Measurements from ENCODE around the gene SLC25A21.

DNA sequence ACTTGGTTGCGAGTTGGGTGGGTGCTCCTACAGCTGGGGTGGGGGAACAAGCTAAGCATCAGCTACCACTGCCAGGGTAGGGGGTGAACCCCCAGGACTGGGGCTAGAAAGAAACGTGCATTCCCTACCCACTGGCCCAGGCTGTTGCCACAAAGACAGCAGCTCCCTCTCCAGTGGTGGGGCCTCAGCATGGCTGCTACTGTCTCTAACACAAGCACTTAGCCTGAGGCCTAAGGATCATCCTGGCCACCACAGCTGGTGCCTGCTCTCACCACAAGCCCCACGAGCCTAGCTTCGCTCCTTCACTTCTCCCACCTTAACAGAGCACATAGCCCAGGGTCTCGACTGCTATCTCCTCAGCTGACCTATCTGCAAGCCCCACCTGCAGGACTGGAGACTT lies 18.9 kb downstream of the SLC25A21 start:
- TF ChIP-seq ZBTB11 (tag by site-specific recombination; conservative IDR thresholded peaks at IDR 0.05; ENCODE audit: low read depth) (no peak), TCF7L2 (IDR thresholded peaks at IDR 0.05; ENCODE audit: borderline replicate concordance, low read depth, low read length) (no peak), MEIS1 (CRISPR knock-in tag; IDR thresholded peaks at IDR 0.05; ENCODE audit: borderline replicate concordance) (no peak), CTCF (tag by site-specific recombination; IDR thresholded peaks at IDR 0.05) (no peak), GLIS1 (tag by site-specific recombination; IDR thresholded peaks at IDR 0.05) (no peak), ZNF121 (tag by site-specific recombination; IDR thresholded peaks at IDR 0.05) (no peak), ZNF10 (tag by site-specific recombination; IDR thresholded peaks at IDR 0.05) (no peak), HOXD13 (CRISPR knock-in tag; IDR thresholded peaks at IDR 0.05; ENCODE audit: borderline replicate concordance) (no peak), KLF17 (tag by site-specific recombination; IDR thresholded peaks at IDR 0.05) (no peak), ZNF184 (tag by site-specific recombination; IDR thresholded peaks at IDR 0.05) (no peak), ZNF292 (tag by site-specific recombination; IDR thresholded peaks at IDR 0.05; ENCODE audit: borderline replicate concordance, low read depth) (no peak), ZBTB20 (tag by site-specific recombination; IDR thresholded peaks at IDR 0.05) (no peak)
- TF ChIP-seq, protein P1, sequence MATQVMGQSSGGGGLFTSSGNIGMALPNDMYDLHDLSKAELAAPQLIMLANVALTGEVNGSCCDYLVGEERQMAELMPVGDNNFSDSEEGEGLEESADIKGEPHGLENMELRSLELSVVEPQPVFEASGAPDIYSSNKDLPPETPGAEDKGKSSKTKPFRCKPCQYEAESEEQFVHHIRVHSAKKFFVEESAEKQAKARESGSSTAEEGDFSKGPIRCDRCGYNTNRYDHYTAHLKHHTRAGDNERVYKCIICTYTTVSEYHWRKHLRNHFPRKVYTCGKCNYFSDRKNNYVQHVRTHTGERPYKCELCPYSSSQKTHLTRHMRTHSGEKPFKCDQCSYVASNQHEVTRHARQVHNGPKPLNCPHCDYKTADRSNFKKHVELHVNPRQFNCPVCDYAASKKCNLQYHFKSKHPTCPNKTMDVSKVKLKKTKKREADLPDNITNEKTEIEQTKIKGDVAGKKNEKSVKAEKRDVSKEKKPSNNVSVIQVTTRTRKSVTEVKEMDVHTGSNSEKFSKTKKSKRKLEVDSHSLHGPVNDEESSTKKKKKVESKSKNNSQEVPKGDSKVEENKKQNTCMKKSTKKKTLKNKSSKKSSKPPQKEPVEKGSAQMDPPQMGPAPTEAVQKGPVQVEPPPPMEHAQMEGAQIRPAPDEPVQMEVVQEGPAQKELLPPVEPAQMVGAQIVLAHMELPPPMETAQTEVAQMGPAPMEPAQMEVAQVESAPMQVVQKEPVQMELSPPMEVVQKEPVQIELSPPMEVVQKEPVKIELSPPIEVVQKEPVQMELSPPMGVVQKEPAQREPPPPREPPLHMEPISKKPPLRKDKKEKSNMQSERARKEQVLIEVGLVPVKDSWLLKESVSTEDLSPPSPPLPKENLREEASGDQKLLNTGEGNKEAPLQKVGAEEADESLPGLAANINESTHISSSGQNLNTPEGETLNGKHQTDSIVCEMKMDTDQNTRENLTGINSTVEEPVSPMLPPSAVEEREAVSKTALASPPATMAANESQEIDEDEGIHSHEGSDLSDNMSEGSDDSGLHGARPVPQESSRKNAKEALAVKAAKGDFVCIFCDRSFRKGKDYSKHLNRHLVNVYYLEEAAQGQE (tag by site-specific recombination; IDR thresholded peaks at IDR 0.05), result no peak
- TF ChIP-seq, protein P2, sequence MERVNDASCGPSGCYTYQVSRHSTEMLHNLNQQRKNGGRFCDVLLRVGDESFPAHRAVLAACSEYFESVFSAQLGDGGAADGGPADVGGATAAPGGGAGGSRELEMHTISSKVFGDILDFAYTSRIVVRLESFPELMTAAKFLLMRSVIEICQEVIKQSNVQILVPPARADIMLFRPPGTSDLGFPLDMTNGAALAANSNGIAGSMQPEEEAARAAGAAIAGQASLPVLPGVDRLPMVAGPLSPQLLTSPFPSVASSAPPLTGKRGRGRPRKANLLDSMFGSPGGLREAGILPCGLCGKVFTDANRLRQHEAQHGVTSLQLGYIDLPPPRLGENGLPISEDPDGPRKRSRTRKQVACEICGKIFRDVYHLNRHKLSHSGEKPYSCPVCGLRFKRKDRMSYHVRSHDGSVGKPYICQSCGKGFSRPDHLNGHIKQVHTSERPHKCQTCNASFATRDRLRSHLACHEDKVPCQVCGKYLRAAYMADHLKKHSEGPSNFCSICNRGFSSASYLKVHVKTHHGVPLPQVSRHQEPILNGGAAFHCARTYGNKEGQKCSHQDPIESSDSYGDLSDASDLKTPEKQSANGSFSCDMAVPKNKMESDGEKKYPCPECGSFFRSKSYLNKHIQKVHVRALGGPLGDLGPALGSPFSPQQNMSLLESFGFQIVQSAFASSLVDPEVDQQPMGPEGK (tag by site-specific recombination; IDR thresholded peaks at IDR 0.05), result no peak
